ENCODE data around the gene SLC38A5.
"Not testable (repeated sequence)": the region's sequence is repeated elsewhere in the genome, so short reads cannot be mapped to it uniquely, and the experiment has no call there.

The SLC38A5 gene

GRCh38 chrX:48468693-48469691, 1.1 kb downstream of the SLC38A5 start:
- no peak for DNase-seq (ENCODE audit: low read depth, low spot score)

GRCh38 chrX:48468247-48468671, 1.8 kb downstream of the SLC38A5 start:
- no peak for DNase-seq (ENCODE audit: low read depth, low spot score)

GRCh38 chrX:48467281-48467761, 2.7 kb downstream of the SLC38A5 start:
- no peak for DNase-seq (ENCODE audit: low read depth, low spot score)

GRCh38 chrX:48466696-48467095, 3.4 kb downstream of the SLC38A5 start:
- no peak for DNase-seq (ENCODE audit: low read depth, low spot score)

GRCh38 chrX:48465336-48465933, 4.6 kb downstream of the SLC38A5 start:
- no peak for DNase-seq (ENCODE audit: low read depth, low spot score)

GRCh38 chrX:48461830-48462229, 8.2 kb downstream of the SLC38A5 start:
- no peak for DNase-seq (ENCODE audit: low read depth, low spot score)

- no peak for DNase-seq (ENCODE audit: low read depth, low spot score)
Observed at GRCh38 chrX:48460606-48461005, 9.5 kb downstream of the SLC38A5 start.

- no peak for DNase-seq (ENCODE audit: low read depth, low spot score)
Observed at GRCh38 chrX:48460031-48460430, 10.0 kb downstream of the SLC38A5 start.

- DNase-seq (ENCODE audit: low read depth, low spot score), result no peak
Observed at GRCh38 chrX:48459483-48459882, 10.6 kb downstream of the SLC38A5 start.

GRCh38 chrX:48458711-48459110, 11.3 kb downstream of the SLC38A5 start:
- DNase-seq (ENCODE audit: low read depth, low spot score), result no peak

- no peak for DNase-seq (ENCODE audit: low read depth, low spot score)
Observed at GRCh38 chrX:48456628-48457331, 13.3 kb downstream of the SLC38A5 start.

GRCh38 chrX:48451708-48452107, 18.4 kb downstream of the SLC38A5 start:
- no peak for DNase-seq (ENCODE audit: low read depth, low spot score)

- DNase-seq (ENCODE audit: low read depth, low spot score), result no peak
Observed at GRCh38 chrX:48450076-48450475, 20.0 kb downstream of the SLC38A5 start.

- DNase-seq (ENCODE audit: low read depth, low spot score), result not testable (repeated sequence)
Observed at GRCh38 chrX:48447201-48447600, 22.9 kb downstream of the SLC38A5 start.

GRCh38 chrX:48433713-48434112, 36.3 kb downstream of the SLC38A5 start:
- not testable (repeated sequence) for DNase-seq (ENCODE audit: low read depth, low spot score)

- DNase-seq (ENCODE audit: low read depth, low spot score), result not testable (repeated sequence)
Observed at GRCh38 chrX:48430166-48430565, 39.9 kb downstream of the SLC38A5 start.

- not testable (repeated sequence) for DNase-seq (ENCODE audit: low read depth, low spot score)
Observed at GRCh38 chrX:48429606-48430005, 40.5 kb downstream of the SLC38A5 start.

- DNase-seq (ENCODE audit: low read depth, low spot score), result not testable (repeated sequence)
Observed at GRCh38 chrX:48427027-48427716, 42.9 kb downstream of the SLC38A5 start.

GRCh38 chrX:48411860-48412259, 58.2 kb downstream of the SLC38A5 start, which contains the start of gene SSX4B:
Gene SSX4B (minus strand): TSS chrX:48411960. CDS start chrX:48411372, 588 bp downstream.
- DNase-seq (ENCODE audit: low read depth, low spot score), result not testable (repeated sequence)
